Measurements from ENCODE around the gene PCDHGA1. TPM values are rescaled to one million over a fixed set of nuclear protein-coding genes. Genes with fewer than 3 reads are reported as not detected.

Gene PCDHGA1
- total and polyA plus RNA-seq, 4 experiments from 2014 or later, result 0.58 to 0.78 TPM; not detected in 2

DNA sequence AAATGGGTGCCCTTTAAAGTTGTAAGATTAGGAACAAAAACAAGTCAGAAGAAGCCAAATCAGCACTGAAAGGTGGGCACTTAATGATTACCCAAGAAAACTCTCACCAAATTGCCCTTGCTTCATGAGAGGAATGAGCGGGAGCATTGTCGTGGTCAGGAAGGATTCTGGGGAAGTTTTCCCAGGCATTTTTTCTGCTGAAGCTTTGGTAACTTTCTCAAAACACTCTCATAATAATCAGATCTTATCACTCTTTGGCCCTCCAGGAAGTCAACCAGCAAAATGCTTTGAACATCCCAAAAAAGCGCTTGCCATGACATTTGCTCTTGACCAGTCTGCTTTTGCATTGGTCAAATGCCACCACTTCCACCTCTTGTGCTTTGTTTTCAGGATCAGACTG lies 135.0 kb downstream of the PCDHGA1 start:
- no peak for DNase-seq
- H3K27me3 Mint-ChIP-seq, result peaks cover 6 to 16% of the 10 kb centered on the region in 2 donors
- Histone ChIP-seq H3K27ac (ENCODE audit: low read depth, low read length) (no peak overlapping the region), H3K4me1 (ENCODE audit: insufficient read depth, low read length) (no peaks in the 10 kb centered on the region), H3K9me3 (ENCODE audit: control insufficient read depth in 1 of 2, low read length in 2 of 2) (no peaks in the 10 kb centered on the region), H3K4me3 (ENCODE audit: low read length in 2 of 2) (no peak overlapping the region), H3K36me3 (ENCODE audit: insufficient read depth, low read length) (no peaks in the 10 kb centered on the region), H3K27me3 (ENCODE audit: insufficient read depth, low read length) (no peaks in the 10 kb centered on the region)
- H3K36me3 Mint-ChIP-seq, result no peaks in the 10 kb centered on the region
- no peak overlapping the region for H3K27ac Mint-ChIP-seq
- intact Hi-C loops (cut with micrococcal nuclease), result no loop called here
- H3K4me1 Mint-ChIP-seq, result no peaks in the 10 kb centered on the region
- ChIA-PET CTCF (ENCODE audit: partially characterized antibody) (interaction anchor here (0.9 to 1.5 kb wide), 2 partner anchors 8 to 47 kb away, joined by 3 to 4 read pairs; no protein-coding TSS in a partner anchor), POLR2A (ENCODE audit: partially characterized antibody) (no interaction called here)
- peaks cover 0 to 15% (median 2%) of the 10 kb centered on the region in 8 donors for H3K9me3 Mint-ChIP-seq
- no peak overlapping the region for H3K4me3 Mint-ChIP-seq

DNA sequence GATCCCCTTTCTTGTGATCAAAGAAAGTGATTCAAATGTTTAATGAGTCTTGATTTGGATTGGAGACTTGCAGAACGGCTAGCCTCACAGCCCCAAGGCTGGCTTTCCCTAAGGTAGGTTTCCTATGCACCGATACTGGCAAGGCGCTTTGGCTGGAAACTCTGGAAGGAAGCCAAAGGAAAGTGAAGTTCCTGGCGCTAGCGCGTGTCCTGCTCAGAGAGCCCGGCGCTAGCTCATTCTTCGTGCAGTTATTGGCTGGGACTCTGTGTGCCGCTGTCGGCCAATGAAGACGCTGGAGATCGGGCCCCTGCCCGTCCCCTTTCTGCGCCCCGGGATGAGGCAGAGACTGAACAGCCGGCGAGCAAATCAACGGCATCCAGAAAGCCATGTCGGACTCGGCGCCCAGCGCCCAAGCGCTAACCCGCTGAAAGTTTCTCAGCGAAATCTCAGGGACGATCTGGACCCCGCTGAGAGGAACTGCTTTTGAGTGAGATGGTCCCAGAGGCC lies 145.4 kb downstream of the PCDHGA1 start, which contains the start of gene PCDHGC3:
PCDHGC3 (plus strand) TSS at position 342 of the 507 bp plus-strand sequence; CDS start at position 493, 151 bp downstream.
- Mint-ChIP-seq H3K27ac (no peak within 1 kb of the TSS), H3K27me3 (peaks cover 29 to 36% of the 10 kb centered on the region in 2 donors), H3K4me1 (peaks cover 16 to 31% (median 25%) of the 10 kb centered on the region in 4 donors), H3K36me3 (no peaks in the 10 kb centered on the region), H3K4me3 (peak within 1 kb of the TSS; percentile 84 to 93 (median 86)), H3K9me3 (no peaks in the 10 kb centered on the region)
- peak within 1 kb of the TSS in 1 of 2 donors; percentile 52 for H3K4me3 ChIP-seq (ENCODE audit: low read length in 2 of 2)
- no peak within 1 kb of the TSS for H3K27ac ChIP-seq (ENCODE audit: low read depth, low read length)
- no peaks in the 10 kb centered on the region for H3K9me3 ChIP-seq (ENCODE audit: control insufficient read depth in 1 of 2, low read length in 2 of 2)
- H3K4me1 ChIP-seq (ENCODE audit: insufficient read depth, low read length), result peaks cover 25% of the 10 kb centered on the region
- H3K36me3 ChIP-seq (ENCODE audit: insufficient read depth, low read length), result no peaks in the 10 kb centered on the region
- ChIA-PET POLR2A (ENCODE audit: partially characterized antibody) (no interaction called here), CTCF (ENCODE audit: partially characterized antibody) (interaction anchor here (0.9 to 1.6 kb wide), 6 partner anchors 10 to 88 kb away, joined by 3 to 4 read pairs (median 3); partner anchors contain the start of gene PCDHGA10)
- intact Hi-C loops (cut with micrococcal nuclease), result no loop called here
- peaks cover 25% of the 10 kb centered on the region for H3K27me3 ChIP-seq (ENCODE audit: insufficient read depth, low read length)
- peak in 1 of 5 donors; percentile 14 for DNase-seq

DNA sequence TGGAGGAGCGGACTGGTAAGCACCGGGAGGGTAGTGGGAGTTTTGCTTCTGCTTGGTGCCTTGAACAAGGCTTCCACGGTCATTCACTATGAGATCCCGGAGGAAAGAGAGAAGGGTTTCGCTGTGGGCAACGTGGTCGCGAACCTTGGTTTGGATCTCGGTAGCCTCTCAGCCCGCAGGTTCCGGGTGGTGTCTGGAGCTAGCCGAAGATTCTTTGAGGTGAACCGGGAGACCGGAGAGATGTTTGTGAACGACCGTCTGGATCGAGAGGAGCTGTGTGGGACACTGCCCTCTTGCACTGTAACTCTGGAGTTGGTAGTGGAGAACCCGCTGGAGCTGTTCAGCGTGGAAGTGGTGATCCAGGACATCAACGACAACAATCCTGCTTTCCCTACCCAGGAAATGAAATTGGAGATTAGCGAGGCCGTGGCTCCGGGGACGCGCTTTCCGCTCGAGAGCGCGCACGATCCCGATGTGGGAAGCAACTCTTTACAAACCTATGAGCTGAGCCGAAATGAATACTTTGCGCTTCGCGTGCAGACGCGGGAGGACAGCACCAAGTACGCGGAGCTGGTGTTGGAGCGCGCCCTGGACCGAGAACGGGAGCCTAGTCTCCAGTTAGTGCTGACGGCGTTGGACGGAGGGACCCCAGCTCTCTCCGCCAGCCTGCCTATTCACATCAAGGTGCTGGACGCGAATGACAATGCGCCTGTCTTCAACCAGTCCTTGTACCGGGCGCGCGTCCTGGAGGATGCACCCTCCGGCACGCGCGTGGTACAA lies 146.0 kb downstream of the PCDHGA1 start:
- Mint-ChIP-seq H3K27me3 (peaks cover 33 to 38% of the 10 kb centered on the region in 2 donors), H3K4me3 (peak overlapping the region; percentile 84 to 93 (median 86)), H3K9me3 (no peaks in the 10 kb centered on the region), H3K36me3 (no peaks in the 10 kb centered on the region), H3K27ac (no peak overlapping the region), H3K4me1 (peaks cover 16 to 31% (median 25%) of the 10 kb centered on the region in 4 donors)
- Histone ChIP-seq H3K27ac (ENCODE audit: low read depth, low read length) (no peak overlapping the region), H3K4me1 (ENCODE audit: insufficient read depth, low read length) (peaks cover 25% of the 10 kb centered on the region), H3K36me3 (ENCODE audit: insufficient read depth, low read length) (no peaks in the 10 kb centered on the region), H3K9me3 (ENCODE audit: control insufficient read depth in 1 of 2, low read length in 2 of 2) (no peaks in the 10 kb centered on the region), H3K27me3 (ENCODE audit: insufficient read depth, low read length) (peaks cover 25% of the 10 kb centered on the region), H3K4me3 (ENCODE audit: low read length in 2 of 2) (peak overlapping the region in 1 of 2 donors; percentile 52)
- ChIA-PET POLR2A (ENCODE audit: partially characterized antibody) (no interaction called here), CTCF (ENCODE audit: partially characterized antibody) (interaction anchor here (1.0 to 1.6 kb wide), 4 partner anchors 9 to 51 kb away, joined by 3 to 4 read pairs (median 3); no protein-coding TSS in a partner anchor)
- DNase-seq, result no peak
- intact Hi-C loops (cut with micrococcal nuclease), result no loop called here

DNA sequence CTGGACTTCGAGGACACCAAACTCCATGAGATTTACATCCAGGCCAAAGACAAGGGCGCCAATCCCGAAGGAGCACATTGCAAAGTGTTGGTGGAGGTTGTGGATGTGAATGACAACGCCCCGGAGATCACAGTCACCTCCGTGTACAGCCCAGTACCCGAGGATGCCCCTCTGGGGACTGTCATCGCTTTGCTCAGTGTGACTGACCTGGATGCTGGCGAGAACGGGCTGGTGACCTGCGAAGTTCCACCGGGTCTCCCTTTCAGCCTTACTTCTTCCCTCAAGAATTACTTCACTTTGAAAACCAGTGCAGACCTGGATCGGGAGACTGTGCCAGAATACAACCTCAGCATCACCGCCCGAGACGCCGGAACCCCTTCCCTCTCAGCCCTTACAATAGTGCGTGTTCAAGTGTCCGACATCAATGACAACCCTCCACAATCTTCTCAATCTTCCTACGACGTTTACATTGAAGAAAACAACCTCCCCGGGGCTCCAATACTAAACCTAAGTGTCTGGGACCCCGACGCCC lies 146.8 kb downstream of the PCDHGA1 start:
- Histone ChIP-seq H3K27ac (ENCODE audit: low read depth, low read length) (no peak overlapping the region), H3K4me3 (ENCODE audit: low read length in 2 of 2) (peak overlapping the region in 1 of 2 donors; percentile 52), H3K9me3 (ENCODE audit: control insufficient read depth in 1 of 2, low read length in 2 of 2) (no peaks in the 10 kb centered on the region), H3K27me3 (ENCODE audit: insufficient read depth, low read length) (peaks cover 25% of the 10 kb centered on the region), H3K36me3 (ENCODE audit: insufficient read depth, low read length) (no peaks in the 10 kb centered on the region), H3K4me1 (ENCODE audit: insufficient read depth, low read length) (peaks cover 25% of the 10 kb centered on the region)
- no peaks in the 10 kb centered on the region for H3K36me3 Mint-ChIP-seq
- POLR2A ChIA-PET (ENCODE audit: partially characterized antibody), result no interaction called here
- H3K27ac Mint-ChIP-seq, result no peak overlapping the region
- intact Hi-C loops (cut with micrococcal nuclease), result no loop called here
- CTCF ChIA-PET (ENCODE audit: partially characterized antibody), result interaction anchor here (1.6 kb wide), 1 partner anchor 36 kb away, joined by 4 read pairs; no protein-coding TSS in a partner anchor
- peak overlapping the region; percentile 84 to 93 (median 86) for H3K4me3 Mint-ChIP-seq
- H3K9me3 Mint-ChIP-seq, result no peaks in the 10 kb centered on the region
- no peak for DNase-seq
- peaks cover 33 to 38% of the 10 kb centered on the region in 2 donors for H3K27me3 Mint-ChIP-seq
- H3K4me1 Mint-ChIP-seq, result peaks cover 16 to 31% (median 25%) of the 10 kb centered on the region in 4 donors

DNA sequence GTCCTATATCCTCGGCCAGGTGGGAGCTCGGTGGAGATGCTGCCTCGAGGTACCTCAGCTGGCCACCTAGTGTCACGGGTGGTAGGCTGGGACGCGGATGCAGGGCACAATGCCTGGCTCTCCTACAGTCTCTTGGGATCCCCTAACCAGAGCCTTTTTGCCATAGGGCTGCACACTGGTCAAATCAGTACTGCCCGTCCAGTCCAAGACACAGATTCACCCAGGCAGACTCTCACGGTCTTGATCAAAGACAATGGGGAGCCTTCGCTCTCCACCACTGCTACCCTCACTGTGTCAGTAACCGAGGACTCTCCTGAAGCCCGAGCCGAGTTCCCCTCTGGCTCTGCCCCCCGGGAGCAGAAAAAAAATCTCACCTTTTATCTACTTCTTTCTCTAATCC lies 147.5 kb downstream of the PCDHGA1 start:
- no peak overlapping the region for H3K4me3 ChIP-seq (ENCODE audit: low read length in 2 of 2)
- peaks cover 25% of the 10 kb centered on the region for H3K4me1 ChIP-seq (ENCODE audit: insufficient read depth, low read length)
- DNase-seq, result no peak
- H3K36me3 ChIP-seq (ENCODE audit: insufficient read depth, low read length), result no peaks in the 10 kb centered on the region
- H3K27me3 Mint-ChIP-seq, result peaks cover 37 to 43% of the 10 kb centered on the region in 2 donors
- H3K27ac ChIP-seq (ENCODE audit: low read depth, low read length), result no peak overlapping the region
- POLR2A ChIA-PET (ENCODE audit: partially characterized antibody), result no interaction called here
- H3K36me3 Mint-ChIP-seq, result no peaks in the 10 kb centered on the region
- H3K4me3 Mint-ChIP-seq, result peak overlapping the region in 2 of 8 donors; percentile 17 to 87
- CTCF ChIA-PET (ENCODE audit: partially characterized antibody), result no interaction called here
- peaks cover 16 to 31% (median 25%) of the 10 kb centered on the region in 4 donors for H3K4me1 Mint-ChIP-seq
- intact Hi-C loops (cut with micrococcal nuclease), result no loop called here
- H3K27ac Mint-ChIP-seq, result no peak overlapping the region
- no peaks in the 10 kb centered on the region for H3K9me3 ChIP-seq (ENCODE audit: control insufficient read depth in 1 of 2, low read length in 2 of 2)
- no peaks in the 10 kb centered on the region for H3K9me3 Mint-ChIP-seq
- H3K27me3 ChIP-seq (ENCODE audit: insufficient read depth, low read length), result peaks cover 29% of the 10 kb centered on the region

DNA sequence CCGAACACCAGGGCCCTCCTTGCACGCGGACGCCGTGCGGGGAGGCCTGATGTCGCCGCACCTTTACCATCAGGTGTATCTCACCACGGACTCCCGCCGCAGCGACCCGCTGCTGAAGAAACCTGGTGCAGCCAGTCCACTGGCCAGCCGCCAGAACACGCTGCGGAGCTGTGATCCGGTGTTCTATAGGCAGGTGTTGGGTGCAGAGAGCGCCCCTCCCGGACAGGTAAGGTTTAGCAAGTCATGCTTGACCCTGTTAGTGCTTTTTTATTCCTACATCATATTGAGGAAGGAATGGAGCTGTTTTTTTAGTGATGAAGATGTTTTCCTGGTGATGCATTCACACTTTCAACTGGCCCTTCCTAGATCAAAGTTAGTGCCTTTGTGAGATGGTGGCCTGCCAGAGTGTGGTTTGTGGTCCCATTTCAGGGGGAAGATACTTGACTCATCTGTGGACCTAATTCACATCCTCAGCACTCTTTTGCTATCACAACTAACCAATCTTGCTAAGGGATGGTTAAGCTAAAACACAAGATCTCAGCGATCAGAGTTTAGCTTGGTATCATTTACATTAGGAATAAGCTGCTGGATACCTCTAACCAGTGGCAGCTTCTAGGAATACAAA lies 148.1 kb downstream of the PCDHGA1 start:
- Mint-ChIP-seq H3K9me3 (no peaks in the 10 kb centered on the region), H3K27me3 (peaks cover 40 to 47% of the 10 kb centered on the region in 2 donors), H3K27ac (no peak overlapping the region), H3K4me3 (peak overlapping the region in 1 of 8 donors; percentile 17), H3K4me1 (peaks cover 16 to 31% (median 25%) of the 10 kb centered on the region in 4 donors), H3K36me3 (no peaks in the 10 kb centered on the region)
- intact Hi-C loops (cut with micrococcal nuclease), result no loop called here
- H3K36me3 ChIP-seq (ENCODE audit: insufficient read depth, low read length), result no peaks in the 10 kb centered on the region
- no peak for DNase-seq
- H3K27ac ChIP-seq (ENCODE audit: low read depth, low read length), result no peak overlapping the region
- no peak overlapping the region for H3K4me3 ChIP-seq (ENCODE audit: low read length in 2 of 2)
- CTCF ChIA-PET (ENCODE audit: partially characterized antibody), result interaction anchor here (0.8 kb wide), 1 partner anchor 34 kb away, joined by 3 read pairs; no protein-coding TSS in a partner anchor
- H3K9me3 ChIP-seq (ENCODE audit: control insufficient read depth in 1 of 2, low read length in 2 of 2), result no peaks in the 10 kb centered on the region
- POLR2A ChIA-PET (ENCODE audit: partially characterized antibody), result no interaction called here
- H3K4me1 ChIP-seq (ENCODE audit: insufficient read depth, low read length), result peaks cover 25% of the 10 kb centered on the region
- peaks cover 29% of the 10 kb centered on the region for H3K27me3 ChIP-seq (ENCODE audit: insufficient read depth, low read length)
